ENCODE data around the gene PRPF40B.

The PRPF40B gene

GRCh38 chr12:49652921-49653520, 29.7 kb downstream of the PRPF40B start:
- no peak for DNase-seq
- H2AFZ ChIP-seq (ENCODE audit: low read length): no peak overlapping the region
- no peaks in the 10 kb centered on the region for H4K20me1 ChIP-seq (ENCODE audit: insufficient read depth, low read length)
- no peaks in the 10 kb centered on the region for H3K27me3 ChIP-seq (replicated peaks; ENCODE audit: insufficient read depth, low read length)
- no peaks in the 10 kb centered on the region for H3K9me2 ChIP-seq (replicated peaks; ENCODE audit: insufficient read depth, low read length)
- no peak for TF ChIP-seq EZH2phosphoT487 (IDR thresholded peaks at IDR 0.05; ENCODE audit: low read length)
- no peak for TF ChIP-seq EZH2 (optimal IDR thresholded peaks at IDR 0.05; ENCODE audit: low read depth, low read length)
- no peak for TF ChIP-seq CTCF (IDR thresholded peaks at IDR 0.05; ENCODE audit: low read length)
- peaks cover 9% of the 10 kb centered on the region for H3F3A ChIP-seq (ENCODE audit: insufficient read depth, low read length)
- H3K4me2 ChIP-seq (ENCODE audit: low read depth, low read length): no peak overlapping the region
- H3K9ac ChIP-seq (ENCODE audit: low read length): no peak overlapping the region
- no peaks in the 10 kb centered on the region for H3K79me2 ChIP-seq (ENCODE audit: low read length)
- no peaks in the 10 kb centered on the region for H3K9me3 ChIP-seq (replicated peaks; ENCODE audit: insufficient read depth, low read length)
- H3K4me3 ChIP-seq (ENCODE audit: low read length): no peak overlapping the region
- peaks cover 14% of the 10 kb centered on the region for H3K4me1 ChIP-seq (ENCODE audit: low read length)
- no peak overlapping the region for H3K27ac ChIP-seq (ENCODE audit: low read length)
- H3K36me3 ChIP-seq (replicated peaks; ENCODE audit: insufficient read depth, low read length): no peaks in the 10 kb centered on the region

GRCh38 chr12:49654715-49655114, 31.4 kb downstream of the PRPF40B start:
- no peaks in the 10 kb centered on the region for H4K20me1 ChIP-seq (ENCODE audit: insufficient read depth, low read length)

GRCh38 chr12:49655595-49656236, 32.4 kb downstream of the PRPF40B start:
- no peaks in the 10 kb centered on the region for H3K36me3 ChIP-seq (replicated peaks; ENCODE audit: insufficient read depth, low read length)
- no peak for TF ChIP-seq EZH2phosphoT487 (IDR thresholded peaks at IDR 0.05; ENCODE audit: low read length)
- no peak for TF ChIP-seq EZH2 (optimal IDR thresholded peaks at IDR 0.05; ENCODE audit: low read depth, low read length)
- no peak for TF ChIP-seq CTCF (IDR thresholded peaks at IDR 0.05; ENCODE audit: low read length)
- no peaks in the 10 kb centered on the region for H4K20me1 ChIP-seq (ENCODE audit: insufficient read depth, low read length)

More at GRCh38 chr12:49654715-49655114, 31.4 kb downstream of the PRPF40B start:
- no peaks in the 10 kb centered on the region for H3K4me1 ChIP-seq (ENCODE audit: low read length)
- no peak overlapping the region for H2AFZ ChIP-seq (ENCODE audit: low read length)
- H3K36me3 ChIP-seq (replicated peaks; ENCODE audit: insufficient read depth, low read length): no peaks in the 10 kb centered on the region
- TF ChIP-seq EZH2phosphoT487 (IDR thresholded peaks at IDR 0.05; ENCODE audit: low read length) (no peak), CTCF (IDR thresholded peaks at IDR 0.05; ENCODE audit: low read length) (no peak), EZH2 (optimal IDR thresholded peaks at IDR 0.05; ENCODE audit: low read depth, low read length) (no peak)
- no peaks in the 10 kb centered on the region for H3K27me3 ChIP-seq (replicated peaks; ENCODE audit: insufficient read depth, low read length)
- DNase-seq: no peak
- H3K27ac ChIP-seq (ENCODE audit: low read length): no peak overlapping the region
- H3K9ac ChIP-seq (ENCODE audit: low read length): no peak overlapping the region
- H3K9me3 ChIP-seq (replicated peaks; ENCODE audit: insufficient read depth, low read length): no peaks in the 10 kb centered on the region
- no peak overlapping the region for H3K4me2 ChIP-seq (ENCODE audit: low read depth, low read length)
- H3K79me2 ChIP-seq (ENCODE audit: low read length): no peaks in the 10 kb centered on the region
- no peak overlapping the region for H3K4me3 ChIP-seq (ENCODE audit: low read length)
- H3K9me2 ChIP-seq (replicated peaks; ENCODE audit: insufficient read depth, low read length): no peaks in the 10 kb centered on the region
- no peaks in the 10 kb centered on the region for H3F3A ChIP-seq (ENCODE audit: insufficient read depth, low read length)

More at GRCh38 chr12:49655595-49656236, 32.4 kb downstream of the PRPF40B start:
- no peak for DNase-seq
- Histone ChIP-seq H3K9me3 (replicated peaks; ENCODE audit: insufficient read depth, low read length) (no peaks in the 10 kb centered on the region), H3K27me3 (replicated peaks; ENCODE audit: insufficient read depth, low read length) (no peaks in the 10 kb centered on the region), H3K4me3 (ENCODE audit: low read length) (no peak overlapping the region), H3K27ac (ENCODE audit: low read length) (no peak overlapping the region), H3F3A (ENCODE audit: insufficient read depth, low read length) (no peaks in the 10 kb centered on the region), H3K9me2 (replicated peaks; ENCODE audit: insufficient read depth, low read length) (no peaks in the 10 kb centered on the region), H3K4me1 (ENCODE audit: low read length) (peaks cover 4% of the 10 kb centered on the region), H3K9ac (ENCODE audit: low read length) (no peak overlapping the region), H3K79me2 (ENCODE audit: low read length) (no peaks in the 10 kb centered on the region), H2AFZ (ENCODE audit: low read length) (no peak overlapping the region), H3K4me2 (ENCODE audit: low read depth, low read length) (no peak overlapping the region)

Data from MM.1S (cell line).